Activated naive CD4-positive, alpha-beta T cell treated with anti-CD3 and anti-CD28 coated beads for 36 hours (primary cell): ENCODE measurements around the gene DSG3. TPM values are rescaled to one million over a fixed set of nuclear protein-coding genes. Genes with fewer than 3 reads are reported as not detected.

Source experiments
- CTCF ChIA-PET: fragments of 350-600 bp; sonication (Branson Sonifier 250); formaldehyde crosslinking; loops from one replicate; lab custom pipeline; 2021; ENCODE audit warnings: antibody characterized with exemption; lab: Charles Lee
- DNase-seq: peaks from one replicate; pipeline ENCODE4 v3.0.0-alpha.2; 2020
- H3K27ac Mint-ChIP-seq: one replicate; pipeline ENCODE4 v1.8.0; 2021; ENCODE audit warnings: mild to moderate bottlenecking, mixed read lengths
- H3K27me3 Mint-ChIP-seq: one replicate; pipeline ENCODE4 v1.8.0; 2021; ENCODE audit warnings: low read depth, mixed read lengths
- H3K36me3 Mint-ChIP-seq: one replicate; pipeline ENCODE4 v1.8.0; 2021; ENCODE audit warnings: low read depth, mixed read lengths
- H3K4me1 Mint-ChIP-seq: one replicate; pipeline ENCODE4 v1.8.0; 2021; ENCODE audit warnings: low read depth, mixed read lengths
- H3K4me3 Mint-ChIP-seq: one replicate; pipeline ENCODE4 v1.8.0; 2021; ENCODE audit warnings: mild to moderate bottlenecking, moderate library complexity, mixed read lengths
- H3K9me3 Mint-ChIP-seq: one replicate; pipeline ENCODE4 v1.8.0; 2021; ENCODE audit warnings: mixed read lengths
- intact Hi-C: fragments of 100-400 bp; cut with micrococcal nuclease; formaldehyde crosslinking; loops from one replicate; pipeline ENCODE4 v1.15.1; 2023
- total RNA-seq, 2 experiments: library from RNA; stranded (reverse); gene quantifications; one replicate each; pipeline ENCODE4 v1.2.3, GENCODE V29; 2021

DSG3 gene
- total RNA-seq, 2 experiments from 2014 or later, result not detected

DNA sequence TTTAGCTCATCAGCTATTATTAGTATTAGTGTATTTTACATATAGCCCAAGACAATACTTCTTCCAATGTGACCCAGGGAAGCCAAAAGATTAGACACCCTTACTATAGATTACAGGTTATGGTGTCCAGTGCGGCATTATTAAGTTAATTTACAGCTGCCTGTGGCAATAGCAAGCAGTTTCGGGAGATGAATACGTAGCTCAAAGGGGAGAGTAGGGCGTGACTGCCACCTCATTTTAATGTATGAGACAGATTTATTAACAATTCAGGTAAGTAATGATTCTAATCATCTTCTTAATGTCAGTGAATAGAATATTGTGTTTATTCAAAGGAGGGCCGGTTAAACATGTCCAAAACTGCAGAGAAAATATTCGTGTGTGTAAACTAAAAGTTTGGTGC, 6.8 kb upstream of the DSG3 start:
- Mint-ChIP-seq H3K27me3 (no peaks in the 10 kb centered on the region), H3K36me3 (no peaks in the 10 kb centered on the region), H3K4me3 (no peak overlapping the region), H3K9me3 (no peaks in the 10 kb centered on the region), H3K27ac (no peak overlapping the region), H3K4me1 (no peaks in the 10 kb centered on the region)
- CTCF ChIA-PET, result no interaction called here
- intact Hi-C loops, result no loop called here
- DNase-seq, result no peak

DNA sequence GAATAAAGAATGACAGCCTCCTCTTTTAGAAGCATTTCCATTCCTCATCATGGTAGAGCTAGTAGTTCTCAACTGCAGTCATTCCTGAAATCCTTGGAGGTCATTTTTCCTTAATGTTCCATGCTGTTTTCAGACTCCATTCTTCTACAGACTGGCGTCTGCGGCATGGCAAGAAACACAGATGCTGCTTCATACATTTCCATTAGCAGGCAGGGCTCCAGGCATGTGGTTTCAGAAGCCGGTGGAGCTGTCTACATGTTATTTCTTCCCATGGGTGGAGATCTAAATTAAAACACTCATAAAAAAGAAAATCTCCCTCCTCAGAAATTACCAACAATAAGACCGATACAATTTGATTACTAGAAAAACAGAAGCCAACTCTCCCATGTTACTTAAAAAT, 6.0 kb upstream of the DSG3 start:
- no peaks in the 10 kb centered on the region for H3K9me3 Mint-ChIP-seq
- no peaks in the 10 kb centered on the region for H3K36me3 Mint-ChIP-seq
- intact Hi-C loops, result no loop called here
- CTCF ChIA-PET, result no interaction called here
- no peaks in the 10 kb centered on the region for H3K4me1 Mint-ChIP-seq
- no peak overlapping the region for H3K4me3 Mint-ChIP-seq
- H3K27ac Mint-ChIP-seq, result no peak overlapping the region
- no peak for DNase-seq
- no peaks in the 10 kb centered on the region for H3K27me3 Mint-ChIP-seq

DNA sequence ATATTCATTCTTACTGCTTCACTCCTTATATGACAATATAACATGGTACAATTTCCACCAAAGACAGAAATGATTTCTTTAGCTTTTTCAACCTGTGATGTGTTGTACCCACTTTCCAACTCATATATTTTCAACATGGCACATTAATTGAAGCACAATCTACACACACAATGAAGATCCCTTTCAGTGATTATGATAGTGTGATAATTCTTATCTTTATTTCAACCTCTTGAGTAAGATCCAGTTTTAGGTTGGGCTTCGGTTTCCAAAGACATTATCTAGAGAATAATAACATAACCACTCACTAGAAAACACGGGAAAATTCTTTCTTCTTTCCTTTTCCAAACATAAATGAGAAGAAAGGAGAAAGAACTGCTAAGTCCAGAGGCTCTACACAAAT, 3.4 kb upstream of the DSG3 start:
- H3K4me3 Mint-ChIP-seq, result no peak overlapping the region
- CTCF ChIA-PET, result no interaction called here
- no peaks in the 10 kb centered on the region for H3K36me3 Mint-ChIP-seq
- H3K27me3 Mint-ChIP-seq, result no peaks in the 10 kb centered on the region
- no peaks in the 10 kb centered on the region for H3K9me3 Mint-ChIP-seq
- no peak for DNase-seq
- intact Hi-C loops, result no loop called here
- no peaks in the 10 kb centered on the region for H3K4me1 Mint-ChIP-seq
- no peak overlapping the region for H3K27ac Mint-ChIP-seq

DNA sequence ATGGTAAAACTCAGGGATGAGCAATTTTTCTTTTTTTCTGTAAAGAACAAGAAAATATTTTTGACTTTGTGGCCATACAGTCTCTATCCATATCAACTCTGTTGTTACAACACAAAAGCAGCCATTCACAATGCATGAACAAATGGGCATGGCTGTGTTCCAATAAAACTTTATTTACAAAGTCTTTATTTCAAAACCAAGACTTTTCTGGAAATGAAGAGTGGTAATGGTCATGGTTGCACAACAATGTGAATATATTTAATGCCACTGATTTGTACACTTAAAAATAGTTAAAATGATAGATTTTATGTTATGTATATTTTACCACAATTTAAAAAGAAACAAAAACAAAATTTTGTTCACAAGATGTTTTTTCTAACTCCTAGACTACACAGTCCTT, 1.6 kb upstream of the DSG3 start:
- Mint-ChIP-seq H3K36me3 (no peaks in the 10 kb centered on the region), H3K4me1 (no peaks in the 10 kb centered on the region), H3K4me3 (no peak overlapping the region), H3K27me3 (peaks cover 4% of the 10 kb centered on the region), H3K27ac (no peak overlapping the region), H3K9me3 (no peaks in the 10 kb centered on the region)
- DNase-seq, result no peak
- CTCF ChIA-PET, result no interaction called here
- intact Hi-C loops, result no loop called here

DNA sequence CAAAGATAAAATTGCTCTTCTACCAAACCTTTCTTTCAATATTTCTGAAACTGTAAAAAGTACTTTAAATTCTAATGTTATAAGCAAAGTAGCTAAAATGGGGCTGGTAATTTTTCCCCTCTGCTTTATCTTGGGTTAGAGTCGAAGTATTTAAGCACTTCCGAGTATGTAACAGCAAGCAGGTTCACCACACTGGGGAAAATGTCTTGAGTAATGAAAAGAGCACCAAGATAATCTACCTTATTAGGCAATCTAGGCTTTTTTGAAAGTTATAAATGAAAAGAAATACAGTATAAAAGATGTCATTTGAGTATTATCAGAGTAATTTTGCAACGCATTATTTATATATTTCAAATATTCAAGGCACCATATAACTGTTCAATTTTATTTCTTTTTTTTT, 687 bp upstream of the DSG3 start:
- Mint-ChIP-seq H3K27me3 (peaks cover 4% of the 10 kb centered on the region), H3K4me3 (no peak overlapping the region), H3K4me1 (no peaks in the 10 kb centered on the region), H3K27ac (no peak overlapping the region), H3K36me3 (no peaks in the 10 kb centered on the region), H3K9me3 (no peaks in the 10 kb centered on the region)
- intact Hi-C loops, result no loop called here
- CTCF ChIA-PET, result no interaction called here
- DNase-seq, result no peak

DNA sequence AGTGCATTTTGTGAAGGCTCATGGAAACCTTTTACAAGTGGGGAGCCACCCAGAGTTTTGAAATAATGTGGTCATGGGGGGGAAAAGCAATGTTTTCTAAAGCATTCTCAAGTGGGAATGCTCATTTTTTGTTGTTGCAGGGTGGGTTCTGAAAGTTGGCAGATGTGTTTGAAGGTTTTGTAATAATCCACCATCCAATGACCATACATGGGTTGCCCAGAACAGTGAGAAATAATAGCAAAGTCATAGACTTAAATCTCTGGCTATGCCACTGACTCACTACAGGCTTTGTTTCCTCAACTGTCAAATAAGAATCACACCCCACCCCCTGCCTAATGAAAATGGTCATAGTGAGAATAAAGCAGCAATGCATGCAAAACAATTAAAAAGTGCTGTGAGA, 2.9 kb downstream of the DSG3 start:
- Mint-ChIP-seq H3K4me1 (no peaks in the 10 kb centered on the region), H3K9me3 (no peaks in the 10 kb centered on the region), H3K36me3 (no peaks in the 10 kb centered on the region), H3K27ac (no peak overlapping the region), H3K27me3 (peaks cover 4% of the 10 kb centered on the region), H3K4me3 (no peak overlapping the region)
- no peak for DNase-seq
- CTCF ChIA-PET, result interaction anchor here (0.6 kb wide), 1 partner anchor 116 kb away, joined by 3 read pairs; no protein-coding TSS in a partner anchor
- intact Hi-C loops, result no loop called here

DNA sequence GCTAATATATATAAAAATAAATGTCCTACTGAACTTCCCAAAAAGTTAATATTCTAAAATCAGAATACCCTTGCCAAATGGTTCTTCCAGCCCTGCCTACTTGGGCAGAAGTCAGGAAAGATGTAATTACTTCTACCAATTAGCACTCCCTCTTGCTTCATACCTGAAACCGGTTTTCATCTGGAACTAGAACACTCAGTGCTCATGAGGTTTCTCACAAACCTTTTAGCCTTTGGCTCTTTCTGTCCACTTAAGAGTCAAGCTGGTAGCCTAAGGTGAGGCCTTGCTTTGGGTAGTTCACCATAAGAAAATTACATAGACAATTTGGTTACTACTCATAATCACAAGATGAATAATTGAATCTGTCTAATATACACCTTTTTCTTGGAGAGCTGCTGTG, 4.1 kb downstream of the DSG3 start:
- H3K9me3 Mint-ChIP-seq, result no peaks in the 10 kb centered on the region
- no peak for DNase-seq
- CTCF ChIA-PET, result interaction anchor here (0.6 kb wide), 1 partner anchor 655 kb away, joined by 4 read pairs; no protein-coding TSS in a partner anchor
- H3K4me1 Mint-ChIP-seq, result no peaks in the 10 kb centered on the region
- intact Hi-C loops, result no loop called here
- no peak overlapping the region for H3K27ac Mint-ChIP-seq
- peaks cover 4% of the 10 kb centered on the region for H3K27me3 Mint-ChIP-seq
- no peak overlapping the region for H3K4me3 Mint-ChIP-seq
- H3K36me3 Mint-ChIP-seq, result no peaks in the 10 kb centered on the region

DNA sequence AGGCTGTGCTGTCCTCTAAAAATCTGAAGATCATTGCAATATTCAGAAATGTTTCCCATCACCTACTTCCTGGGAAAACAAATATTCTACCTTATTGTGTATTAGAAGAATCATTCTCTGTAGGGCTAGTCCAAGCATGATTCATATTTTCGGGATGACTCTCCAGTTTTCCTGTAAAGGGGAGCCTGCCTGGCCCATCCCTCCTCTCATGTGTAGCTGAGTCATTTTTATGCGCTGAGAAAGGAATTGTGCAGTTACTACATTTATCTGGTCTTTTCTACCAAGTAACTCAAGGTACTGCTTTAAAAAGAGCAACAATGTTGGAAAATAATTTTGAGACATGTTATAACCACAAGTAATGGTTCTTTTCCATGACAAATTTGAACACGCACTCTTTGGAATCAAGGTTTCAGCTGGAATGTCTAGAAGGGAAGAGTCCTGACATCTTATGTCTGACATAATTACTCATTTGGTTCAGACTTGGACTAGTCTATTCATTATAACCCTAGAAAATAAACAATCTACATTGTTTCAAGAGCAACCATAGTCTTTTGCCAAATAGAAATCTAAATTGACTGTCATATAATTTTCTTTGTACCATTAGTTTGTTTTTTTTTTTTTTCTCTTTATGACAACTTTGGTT, 6.6 kb downstream of the DSG3 start:
- intact Hi-C loops, result no loop called here
- DNase-seq, result no peak
- no peak overlapping the region for H3K4me3 Mint-ChIP-seq
- CTCF ChIA-PET, result no interaction called here
- no peak overlapping the region for H3K27ac Mint-ChIP-seq
- H3K9me3 Mint-ChIP-seq, result no peaks in the 10 kb centered on the region
- H3K36me3 Mint-ChIP-seq, result no peaks in the 10 kb centered on the region
- peaks cover 6% of the 10 kb centered on the region for H3K27me3 Mint-ChIP-seq
- H3K4me1 Mint-ChIP-seq, result no peaks in the 10 kb centered on the region

DNA sequence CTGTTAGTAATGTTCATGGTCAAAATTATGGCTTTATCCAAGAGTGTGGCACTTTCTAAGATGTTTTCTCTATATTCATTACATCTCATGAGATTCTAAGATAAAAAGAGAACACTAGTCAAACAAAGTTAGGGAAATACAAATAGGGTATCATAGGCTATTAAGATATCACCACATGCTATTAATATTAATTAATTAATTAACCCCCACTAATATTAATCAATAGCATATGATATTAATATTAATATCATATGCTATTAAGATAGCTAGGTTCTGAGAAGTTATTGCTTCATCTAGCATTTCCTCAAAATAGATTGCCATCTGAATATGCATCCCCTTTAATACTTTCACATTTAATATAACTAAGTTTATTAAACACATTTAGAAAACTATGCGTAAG, 22.1 kb downstream of the DSG3 start:
- H3K9me3 Mint-ChIP-seq, result no peaks in the 10 kb centered on the region
- intact Hi-C loops, result no loop called here
- no peak overlapping the region for H3K4me3 Mint-ChIP-seq
- peaks cover 2% of the 10 kb centered on the region for H3K27me3 Mint-ChIP-seq
- H3K4me1 Mint-ChIP-seq, result no peaks in the 10 kb centered on the region
- no peak for DNase-seq
- CTCF ChIA-PET, result no interaction called here
- no peak overlapping the region for H3K27ac Mint-ChIP-seq
- no peaks in the 10 kb centered on the region for H3K36me3 Mint-ChIP-seq

DNA sequence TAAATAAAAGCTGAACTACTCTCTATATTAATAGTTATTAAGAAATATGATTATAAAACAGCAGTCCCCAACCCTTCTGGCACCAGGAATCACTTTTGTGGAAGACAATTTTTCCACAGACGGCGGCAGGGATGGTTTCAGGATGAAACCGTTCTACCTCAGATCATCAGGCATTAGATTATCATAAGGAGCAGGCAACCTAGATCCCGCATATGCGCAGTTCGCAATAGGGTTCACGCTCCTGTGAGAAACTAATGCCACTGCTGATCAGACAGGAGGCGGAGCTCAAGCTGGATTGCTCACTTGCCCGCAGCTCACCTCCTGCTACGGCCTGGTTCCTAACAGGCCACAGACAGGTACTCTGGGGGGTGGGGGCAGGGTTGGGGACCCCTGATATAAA, 31.1 kb downstream of the DSG3 start:
- CTCF ChIA-PET, result no interaction called here
- H3K36me3 Mint-ChIP-seq, result no peaks in the 10 kb centered on the region
- no peaks in the 10 kb centered on the region for H3K9me3 Mint-ChIP-seq
- DNase-seq, result no peak
- intact Hi-C loops, result no loop called here
- H3K27ac Mint-ChIP-seq, result no peak overlapping the region
- peaks cover 2% of the 10 kb centered on the region for H3K27me3 Mint-ChIP-seq
- H3K4me3 Mint-ChIP-seq, result no peak overlapping the region
- no peaks in the 10 kb centered on the region for H3K4me1 Mint-ChIP-seq

DNA sequence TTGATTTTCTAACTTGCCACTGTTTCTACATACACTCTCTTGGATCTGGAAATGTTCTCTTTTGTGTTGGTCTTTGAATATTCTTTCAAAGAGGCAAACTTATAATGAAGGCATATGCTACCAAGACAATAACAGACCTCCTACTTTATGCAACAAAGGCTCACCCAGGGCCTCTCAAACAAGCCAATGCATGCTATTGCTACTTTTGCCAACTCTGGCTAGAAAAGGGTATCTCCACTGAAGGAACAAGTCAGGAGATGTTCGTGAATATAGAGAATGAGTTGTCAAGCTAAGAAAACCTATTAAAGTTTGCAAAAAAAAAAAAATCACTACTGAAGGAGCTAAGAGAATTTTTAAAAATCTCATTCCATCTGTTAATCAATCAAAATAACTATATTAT, 34.5 kb downstream of the DSG3 start:
- Mint-ChIP-seq H3K4me3 (no peak overlapping the region), H3K36me3 (no peaks in the 10 kb centered on the region), H3K4me1 (no peaks in the 10 kb centered on the region), H3K9me3 (no peaks in the 10 kb centered on the region), H3K27ac (no peak overlapping the region), H3K27me3 (peaks cover 2% of the 10 kb centered on the region)
- DNase-seq, result no peak
- CTCF ChIA-PET, result no interaction called here
- intact Hi-C loops, result no loop called here

DNA sequence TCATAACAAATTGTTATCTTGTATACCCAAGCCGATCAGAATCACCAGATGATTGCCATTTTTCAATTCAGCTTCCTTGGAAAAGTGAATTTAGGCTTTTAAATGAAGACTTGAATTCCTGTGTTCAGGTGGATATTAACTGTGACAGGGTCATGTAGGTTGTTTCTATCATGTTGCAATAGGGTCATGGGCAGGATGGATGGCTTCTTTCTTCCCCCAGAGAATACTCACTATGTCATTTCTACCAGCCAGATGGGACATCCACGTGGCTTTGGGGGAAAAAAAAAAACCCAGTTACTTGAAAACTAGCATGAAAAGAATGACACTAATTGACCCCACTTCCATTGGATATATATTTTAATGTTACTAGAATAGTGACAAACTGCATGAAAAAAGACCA, 35.9 kb downstream of the DSG3 start:
- Mint-ChIP-seq H3K9me3 (no peaks in the 10 kb centered on the region), H3K4me1 (no peaks in the 10 kb centered on the region), H3K4me3 (no peak overlapping the region), H3K27me3 (peaks cover 2% of the 10 kb centered on the region), H3K27ac (no peak overlapping the region), H3K36me3 (no peaks in the 10 kb centered on the region)
- intact Hi-C loops, result no loop called here
- no peak for DNase-seq
- CTCF ChIA-PET, result no interaction called here

DNA sequence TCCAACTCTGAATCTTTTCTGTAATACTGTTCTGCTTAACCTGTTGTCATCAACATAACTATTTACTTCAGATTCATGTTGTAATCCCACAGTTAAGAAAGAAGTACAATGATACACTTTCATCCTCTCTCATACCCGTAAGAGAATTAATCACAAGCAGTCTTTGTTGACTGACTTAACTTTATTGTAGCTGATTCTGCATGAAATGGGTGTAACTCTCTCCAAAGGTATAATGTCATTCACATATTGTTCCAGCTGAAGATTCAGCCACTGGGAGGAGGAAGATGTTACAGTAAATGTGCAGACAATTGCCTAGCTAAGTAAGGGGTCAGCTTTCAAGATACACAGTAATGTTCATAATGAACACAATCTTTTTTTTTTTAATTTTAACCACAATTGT, 36.9 kb downstream of the DSG3 start:
- peaks cover under 1% of the 10 kb centered on the region for H3K4me1 Mint-ChIP-seq
- H3K27ac Mint-ChIP-seq, result no peak overlapping the region
- H3K4me3 Mint-ChIP-seq, result no peak overlapping the region
- H3K9me3 Mint-ChIP-seq, result no peaks in the 10 kb centered on the region
- CTCF ChIA-PET, result interaction anchor here (0.6 kb wide), 1 partner anchor 1245 kb away, joined by 3 read pairs; no protein-coding TSS in a partner anchor
- intact Hi-C loops, result no loop called here
- peaks cover 5% of the 10 kb centered on the region for H3K27me3 Mint-ChIP-seq
- H3K36me3 Mint-ChIP-seq, result no peaks in the 10 kb centered on the region
- DNase-seq, result no peak
